Kidney epithelial cell (primary cell): ENCODE measurements around the gene SPNS2. TPM values are rescaled to one million over a fixed set of nuclear protein-coding genes. Genes with fewer than 3 reads are reported as not detected.

ENCODE experiments used
- DNase-seq: peaks from one replicate; pipeline ENCODE4 v3.0.0-alpha.2; 2010; ENCODE audit warnings: low read depth
- H3K27me3 ChIP-seq: 2 replicates; pipeline ENCODE4 v1.6.0; 2011; ENCODE audit warnings: low read length; ENCODE audit not compliant: control insufficient read depth, insufficient read depth
- H3K36me3 ChIP-seq: 2 replicates; pipeline ENCODE4 v1.5.1; 2011; ENCODE audit warnings: low read length; ENCODE audit not compliant: control insufficient read depth, insufficient read depth
- H3K4me3 ChIP-seq: 2 replicates; pipeline ENCODE4 v1.5.1; 2011; ENCODE audit warnings: low read depth, mild to moderate bottlenecking, control low read depth, low read length
- CTCF ChIP-seq: IDR thresholded peaks from 2 replicates; pipeline ENCODE4 v1.5.1; 2011; ENCODE audit warnings: mild to moderate bottlenecking, moderate library complexity, low read length, control low read depth, inconsistent platforms; ENCODE audit not compliant: insufficient read depth, poor library complexity, severe bottlenecking
- total RNA-seq: library from RNA; depleted of rRNA; stranded (reverse); fragments of >200 nt; gene quantifications from 2 replicates; pipeline ENCODE4 v1.2.3, GENCODE V29; 2015

SPNS2 gene
- total RNA-seq, 1 donor from 2014 or later: 47.3 TPM

GRCh38 chr17:4514206-4514605, 15.5 kb downstream of the SPNS2 start:
- TF ChIP-seq CTCF: no peak
- Histone ChIP-seq H3K27me3 (no peaks in the 10 kb centered on the region), H3K4me3 (no peak overlapping the region), H3K36me3 (no peaks in the 10 kb centered on the region)
- DNase-seq: no peak

- H3K36me3 ChIP-seq: no peaks in the 10 kb centered on the region
- no peak for DNase-seq
- no peak for TF ChIP-seq CTCF
- no peak overlapping the region for H3K4me3 ChIP-seq
- H3K27me3 ChIP-seq: no peaks in the 10 kb centered on the region
Observed at GRCh38 chr17:4514779-4515178, 16.1 kb downstream of the SPNS2 start.

- TF ChIP-seq CTCF: no peak
Observed at GRCh38 chr17:4515501-4515900, 16.8 kb downstream of the SPNS2 start.

GRCh38 chr17:4516735-4517134, 18.1 kb downstream of the SPNS2 start:
- DNase-seq: no peak
- Histone ChIP-seq H3K4me3 (no peak overlapping the region), H3K27me3 (no peaks in the 10 kb centered on the region), H3K36me3 (no peaks in the 10 kb centered on the region)
- no peak for TF ChIP-seq CTCF

More at GRCh38 chr17:4515501-4515900, 16.8 kb downstream of the SPNS2 start:
- H3K27me3 ChIP-seq: no peaks in the 10 kb centered on the region
- no peak for DNase-seq
- no peaks in the 10 kb centered on the region for H3K36me3 ChIP-seq
- H3K4me3 ChIP-seq: no peak overlapping the region

DNA sequence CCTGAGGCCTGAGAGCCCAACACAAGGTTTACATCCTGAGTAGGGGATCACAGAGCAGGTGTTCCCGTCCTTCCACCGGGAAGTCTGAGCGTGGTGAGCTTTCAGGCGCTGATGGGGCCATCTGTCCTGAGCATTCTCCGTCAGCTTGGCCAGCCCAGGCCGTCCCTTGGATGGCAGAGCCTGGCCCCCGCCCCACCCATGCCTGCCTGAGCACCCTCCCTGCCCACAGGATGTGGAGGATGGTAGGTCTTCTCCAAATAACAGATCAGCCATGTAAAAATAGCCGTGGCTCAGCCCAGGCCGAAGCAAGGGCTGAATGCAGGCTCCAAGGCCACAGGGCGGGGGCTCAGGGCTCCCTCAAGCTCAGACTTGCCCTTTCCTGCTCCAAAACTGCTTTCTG, 20.2 kb downstream of the SPNS2 start:
- H3K4me3 ChIP-seq: no peak overlapping the region
- no peak for DNase-seq
- TF ChIP-seq CTCF: no peak
- no peaks in the 10 kb centered on the region for H3K36me3 ChIP-seq
- H3K27me3 ChIP-seq: no peaks in the 10 kb centered on the region

- TF ChIP-seq CTCF: no peak
- H3K4me3 ChIP-seq: no peak overlapping the region
- no peaks in the 10 kb centered on the region for H3K36me3 ChIP-seq
- no peaks in the 10 kb centered on the region for H3K27me3 ChIP-seq
- no peak for DNase-seq
Observed at GRCh38 chr17:4519361-4519788, 20.7 kb downstream of the SPNS2 start.
